Liver (tissue), 9 donors: Measurements from ENCODE around the gene YPEL4. TPM values are rescaled to one million over a fixed set of nuclear protein-coding genes. Genes with fewer than 3 reads are reported as not detected.

Experiments
- DNase-seq: peaks from one replicate; pipeline ENCODE4 v3.0.0-alpha.2; 2017; ENCODE audit warnings: low spot score
- H3K27ac ChIP-seq, 2 donors: one replicate each; pipeline ENCODE4 v1.7.0; 2013; ENCODE audit warnings: inconsistent platforms in 2 of 2, low read length in 2 of 2, control low read depth in 1 of 2, low read depth in 1 of 2, mild to moderate bottlenecking in 1 of 2
- H3K27me3 ChIP-seq, 4 donors: one replicate each; pipeline versions ENCODE4 v1.6.1 to v1.7.0; 2013; ENCODE audit warnings: low read length in 3 of 4, inconsistent platforms in 1 of 4, mild to moderate bottlenecking in 1 of 4, moderate library complexity in 1 of 4; ENCODE audit not compliant: control insufficient read depth in 4 of 4, insufficient read depth in 4 of 4
- H3K36me3 ChIP-seq, 4 donors: one replicate each; pipeline versions ENCODE4 v1.6.1 to v1.7.0; 2013; ENCODE audit warnings: low read length in 3 of 4, mild to moderate bottlenecking in 3 of 4, low read depth in 1 of 4, moderate library complexity in 1 of 4; ENCODE audit not compliant: control insufficient read depth in 4 of 4, insufficient read depth in 3 of 4
- H3K4me1 ChIP-seq, 4 donors: one replicate each; pipeline versions ENCODE4 v1.6.1 to v1.7.0; 2013; ENCODE audit warnings: low read length in 3 of 4, mild to moderate bottlenecking in 3 of 4, moderate library complexity in 1 of 4; ENCODE audit not compliant: control insufficient read depth in 4 of 4, insufficient read depth in 4 of 4
- H3K4me3 ChIP-seq, 3 donors: one replicate each; pipeline versions ENCODE4 v1.6.1 to v1.7.0; 2013; ENCODE audit warnings: low read length in 3 of 3, control low read depth in 1 of 3, low read depth in 1 of 3, mild to moderate bottlenecking in 1 of 3
- H3K9ac ChIP-seq, 2 donors: one replicate each; pipeline ENCODE4 v1.7.0; 2013; ENCODE audit warnings: low read length in 2 of 2, mild to moderate bottlenecking in 2 of 2, moderate library complexity in 2 of 2, control low read depth in 1 of 2, low read depth in 1 of 2
- H3K9me3 ChIP-seq, 4 donors: one replicate each; pipeline versions ENCODE4 v1.6.1 to v1.7.0; 2013; ENCODE audit warnings: low read length in 3 of 4; ENCODE audit not compliant: control insufficient read depth in 4 of 4
- CTCF ChIP-seq: fragments of 150-350 bp; IDR thresholded peaks from 2 replicates; pipeline ENCODE4 v1.5.1; 2017; ENCODE audit warnings: improper control_type of control experiment, low read depth, low read length; ENCODE audit not compliant: missing input control
- EGR1 ChIP-seq, 2 donors: IDR thresholded peaks; 2 replicates each; pipeline ENCODE4 v1.6.1; 2016 to 2018; ENCODE audit warnings: antibody characterized with exemption in 2 of 2, low read depth in 2 of 2
- FOXA2 ChIP-seq: IDR thresholded peaks from 2 replicates; pipeline ENCODE4 v1.6.1; 2016; ENCODE audit warnings: antibody characterized with exemption
- GABPA ChIP-seq, 2 donors: IDR thresholded peaks in 1 of 2; conservative IDR thresholded peaks in 1 of 2; 2 replicates each; pipeline ENCODE4 v1.6.1; 2016; ENCODE audit warnings: antibody characterized with exemption in 2 of 2, mild to moderate bottlenecking in 1 of 2, moderate library complexity in 1 of 2
- HNF4A ChIP-seq, 2 donors: conservative IDR thresholded peaks; 2 replicates each; pipeline ENCODE4 v1.6.1; 2016; ENCODE audit warnings: antibody characterized with exemption in 2 of 2, mild to moderate bottlenecking in 2 of 2
- HNF4G ChIP-seq: IDR thresholded peaks from 2 replicates; pipeline ENCODE4 v1.6.1; 2016; ENCODE audit warnings: antibody characterized with exemption
- JUND ChIP-seq, 2 donors: IDR thresholded peaks; 2 replicates each; pipeline ENCODE4 v1.6.1; 2016; ENCODE audit warnings: antibody characterized with exemption in 2 of 2
- NR2F2 ChIP-seq: IDR thresholded peaks from 2 replicates; pipeline ENCODE4 v1.6.1; 2016; ENCODE audit warnings: antibody characterized with exemption
- RAD21 ChIP-seq, 2 donors: IDR thresholded peaks; 2 replicates each; pipeline ENCODE4 v1.6.1; 2016; ENCODE audit warnings: antibody characterized with exemption in 2 of 2, mild to moderate bottlenecking in 2 of 2
- RXRA ChIP-seq, 2 donors: IDR thresholded peaks; 2 replicates each; pipeline ENCODE4 v1.6.1; 2017 to 2018; ENCODE audit warnings: antibody characterized with exemption in 2 of 2, mild to moderate bottlenecking in 1 of 2
- SP1 ChIP-seq: IDR thresholded peaks from 2 replicates; pipeline ENCODE4 v1.6.1; 2018; ENCODE audit warnings: antibody characterized with exemption, mild to moderate bottlenecking
- YY1 ChIP-seq: IDR thresholded peaks from 2 replicates; pipeline ENCODE4 v1.6.1; 2016; ENCODE audit warnings: antibody characterized with exemption, mild to moderate bottlenecking
- WGBS: extraction: QIAGEN DNeasy Blood & Tissue Kit; methylation state at CpG from one replicate; pipeline ENCODE4 v1.1.7; 2013; 5-methylcytosine and 5-hydroxymethylcytosine counted together
- polyA plus RNA-seq, 2 donors: library from polyadenylated mRNA; stranded (reverse) in 1 of 2; unstranded in 1 of 2; fragments of 200-250 nt in 1 of 2; fragments of >200 nt in 1 of 2; fragmentation: Nextera tagmentation in 1 of 2; extraction: Ambion mirVana in 1 of 2; gene quantifications; one replicate each; pipeline versions ENCODE4 v1.2.1 to v1.2.3, GENCODE V29; 2013 to 2015
- total RNA-seq, 2 donors: library from RNA; depleted of rRNA; stranded (reverse); fragments of >200 nt; gene quantifications; one replicate each; pipeline ENCODE4 v1.2.3, GENCODE V29; 2014
- TF ChIP-seq, protein P1 (sequence below): IDR thresholded peaks from 2 replicates; pipeline ENCODE4 v1.6.1; 2016; ENCODE audit warnings: antibody characterized with exemption, mild to moderate bottlenecking
- TF ChIP-seq, protein P2 (sequence below): IDR thresholded peaks from 2 replicates; pipeline ENCODE4 v1.6.1; 2016; ENCODE audit warnings: antibody characterized with exemption
- donor health status: healthy.
- donor health status: healthy.
- donor health status: healthy.
- donor health status: healthy.
- donor health status: healthy.

The YPEL4 gene
- total and polyA plus RNA-seq, 4 donors = 0.08 to 19.9 (median 0.22) TPM

- H3K4me3 ChIP-seq = no peak overlapping the region
- H3K27ac ChIP-seq = peak overlapping the region; percentile 66 to 81
- no peaks in the 10 kb centered on the region for H3K27me3 ChIP-seq
- peak; percentile 50 for TF ChIP-seq YY1
- TF ChIP-seq RAD21 (IDR thresholded peaks at IDR 0.05) = peak; percentile 11 to 37
- peak; percentile 55 for TF ChIP-seq SP1
- TF ChIP-seq EGR1 (IDR thresholded peaks at IDR 0.05; ENCODE audit: low read depth in 2 of 2) = peak in 1 of 2 donors; percentile 51
- peak; percentile 21 to 60 for TF ChIP-seq HNF4A (conservative IDR thresholded peaks at IDR 0.05)
- no peak for TF ChIP-seq CTCF
- TF ChIP-seq, protein P1, sequence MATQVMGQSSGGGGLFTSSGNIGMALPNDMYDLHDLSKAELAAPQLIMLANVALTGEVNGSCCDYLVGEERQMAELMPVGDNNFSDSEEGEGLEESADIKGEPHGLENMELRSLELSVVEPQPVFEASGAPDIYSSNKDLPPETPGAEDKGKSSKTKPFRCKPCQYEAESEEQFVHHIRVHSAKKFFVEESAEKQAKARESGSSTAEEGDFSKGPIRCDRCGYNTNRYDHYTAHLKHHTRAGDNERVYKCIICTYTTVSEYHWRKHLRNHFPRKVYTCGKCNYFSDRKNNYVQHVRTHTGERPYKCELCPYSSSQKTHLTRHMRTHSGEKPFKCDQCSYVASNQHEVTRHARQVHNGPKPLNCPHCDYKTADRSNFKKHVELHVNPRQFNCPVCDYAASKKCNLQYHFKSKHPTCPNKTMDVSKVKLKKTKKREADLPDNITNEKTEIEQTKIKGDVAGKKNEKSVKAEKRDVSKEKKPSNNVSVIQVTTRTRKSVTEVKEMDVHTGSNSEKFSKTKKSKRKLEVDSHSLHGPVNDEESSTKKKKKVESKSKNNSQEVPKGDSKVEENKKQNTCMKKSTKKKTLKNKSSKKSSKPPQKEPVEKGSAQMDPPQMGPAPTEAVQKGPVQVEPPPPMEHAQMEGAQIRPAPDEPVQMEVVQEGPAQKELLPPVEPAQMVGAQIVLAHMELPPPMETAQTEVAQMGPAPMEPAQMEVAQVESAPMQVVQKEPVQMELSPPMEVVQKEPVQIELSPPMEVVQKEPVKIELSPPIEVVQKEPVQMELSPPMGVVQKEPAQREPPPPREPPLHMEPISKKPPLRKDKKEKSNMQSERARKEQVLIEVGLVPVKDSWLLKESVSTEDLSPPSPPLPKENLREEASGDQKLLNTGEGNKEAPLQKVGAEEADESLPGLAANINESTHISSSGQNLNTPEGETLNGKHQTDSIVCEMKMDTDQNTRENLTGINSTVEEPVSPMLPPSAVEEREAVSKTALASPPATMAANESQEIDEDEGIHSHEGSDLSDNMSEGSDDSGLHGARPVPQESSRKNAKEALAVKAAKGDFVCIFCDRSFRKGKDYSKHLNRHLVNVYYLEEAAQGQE = peak; percentile 62
- peak; percentile 44 to 67 for TF ChIP-seq RXRA (IDR thresholded peaks at IDR 0.05)
- no peak for TF ChIP-seq JUND (IDR thresholded peaks at IDR 0.05)
- TF ChIP-seq, protein P2, sequence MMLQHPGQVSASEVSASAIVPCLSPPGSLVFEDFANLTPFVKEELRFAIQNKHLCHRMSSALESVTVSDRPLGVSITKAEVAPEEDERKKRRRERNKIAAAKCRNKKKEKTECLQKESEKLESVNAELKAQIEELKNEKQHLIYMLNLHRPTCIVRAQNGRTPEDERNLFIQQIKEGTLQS = no peak
- no peak for TF ChIP-seq GABPA (IDR thresholded peaks at IDR 0.05 in 1 of 2, conservative IDR thresholded peaks at IDR 0.05 in 1 of 2)
- H3K9ac ChIP-seq = no peak overlapping the region
- peaks cover 11 to 74% (median 67%) of the 10 kb centered on the region in 4 donors for H3K4me1 ChIP-seq
- no peak for DNase-seq
- peaks cover 15 to 50% (median 42%) of the 10 kb centered on the region in 4 donors for H3K36me3 ChIP-seq
- 28% methylated on average over 1 of the region's 1 CpG for WGBS
- no peaks in the 10 kb centered on the region for H3K9me3 ChIP-seq
Measured at GRCh38 chr11:57615308-57615707, 34.4 kb downstream of the YPEL4 start.

- TF ChIP-seq RXRA (IDR thresholded peaks at IDR 0.05) (peak in 1 of 2 donors; percentile 20), FOXA2 (no peak), NR2F2 (no peak), EGR1 (IDR thresholded peaks at IDR 0.05; ENCODE audit: low read depth in 2 of 2) (no peak), RAD21 (IDR thresholded peaks at IDR 0.05) (no peak), HNF4A (conservative IDR thresholded peaks at IDR 0.05) (peak in 1 of 2 donors; percentile 7), HNF4G (no peak), GABPA (IDR thresholded peaks at IDR 0.05 in 1 of 2, conservative IDR thresholded peaks at IDR 0.05 in 1 of 2) (no peak), CTCF (no peak), SP1 (no peak)
- TF ChIP-seq, protein P1 = no peak
- TF ChIP-seq, protein P2 = no peak
- no peaks in the 10 kb centered on the region for H3K9me3 ChIP-seq
- peak overlapping the region in 1 of 2 donors; percentile 33 for H3K27ac ChIP-seq
- H3K4me3 ChIP-seq = no peak overlapping the region
- H3K9ac ChIP-seq = no peak overlapping the region
- peaks cover 18 to 53% (median 41%) of the 10 kb centered on the region in 4 donors for H3K36me3 ChIP-seq
- WGBS = 85% methylated on average over 10 of the region's 10 CpGs
- no peak for DNase-seq
- H3K27me3 ChIP-seq = no peaks in the 10 kb centered on the region
- H3K4me1 ChIP-seq = peaks cover 11 to 71% (median 67%) of the 10 kb centered on the region in 4 donors
Measured at GRCh38 chr11:57614234-57614772, 35.4 kb downstream of the YPEL4 start.
